GM12892 (cell line): ENCODE data around the gene SEPTIN12.
A peak's percentile ranks its signal among the peaks of the same experiment; 100 is the strongest.

Experiments
- DNase-seq: peaks from one replicate; pipeline ENCODE4 v3.0.0; 2011; ENCODE audit not compliant: insufficient read length
- FAIRE-seq: peaks from 2 replicates; lab custom pipeline; 2011; peaks lifted over from hg19 to GRCh38; lab: Jason Lieb, UNC
- POLR2A ChIP-seq: IDR thresholded peaks from 2 replicates; pipeline ENCODE4 v1.6.1; 2011; ENCODE audit warnings: low read depth, low read length, control low read depth
- POLR2AphosphoS5 ChIP-seq: IDR thresholded peaks from 2 replicates; pipeline ENCODE4 v1.6.1; 2011; ENCODE audit warnings: low read depth, low read length, control low read depth
- TAF1 ChIP-seq: IDR thresholded peaks from 2 replicates; pipeline ENCODE4 v1.6.1; 2011; ENCODE audit warnings: low read depth, mild to moderate bottlenecking, control low read depth, low read length, borderline replicate concordance

SEPTIN12 gene

GRCh38 chr16:4777339-4778049 is 10.7 kb downstream of the SEPTIN12 start:
- FAIRE-seq (no peak), DNase-seq (no peak)
- TF ChIP-seq TAF1 (no peak), POLR2AphosphoS5 (no peak), POLR2A (no peak)

- DNase-seq (no peak), FAIRE-seq (no peak)
- TF ChIP-seq TAF1 = no peak
- TF ChIP-seq POLR2A = no peak
- TF ChIP-seq POLR2AphosphoS5 = no peak
These were observed 11.9 kb downstream of the SEPTIN12 start for GRCh38 chr16:4776141-4776705.

- DNase-seq (no peak), FAIRE-seq (no peak)
- TF ChIP-seq TAF1 (no peak), POLR2A (no peak), POLR2AphosphoS5 (no peak)
These were observed 13.1 kb downstream of the SEPTIN12 start for GRCh38 chr16:4775005-4775404.

- TF ChIP-seq POLR2A = no peak
- TF ChIP-seq TAF1 = no peak
- TF ChIP-seq POLR2AphosphoS5 = no peak
- DNase-seq (no peak), FAIRE-seq (no peak)
These were observed 15.8 kb downstream of the SEPTIN12 start for GRCh38 chr16:4772351-4772750.

GRCh38 chr16:4771646-4772045 is 16.5 kb downstream of the SEPTIN12 start:
- DNase-seq (no peak), FAIRE-seq (no peak)
- TF ChIP-seq POLR2A (no peak), TAF1 (no peak), POLR2AphosphoS5 (no peak)

- FAIRE-seq (no peak), DNase-seq (no peak)
- TF ChIP-seq POLR2AphosphoS5 = no peak
These were observed 18.9 kb downstream of the SEPTIN12 start for GRCh38 chr16:4769306-4769638.

- peak; percentile 78 for DNase-seq
- TF ChIP-seq POLR2AphosphoS5 = 0 out of 2 replicates have a peak, but pooled peaks have one; percentile 25
- TF ChIP-seq TAF1 = no peak
- peak; percentile 73; the same call in 1 of the 2 replicates for TF ChIP-seq POLR2A
- FAIRE-seq = peak; percentile 94
These were observed 19.4 kb downstream of the SEPTIN12 start for GRCh38 chr16:4768549-4769305.

GRCh38 chr16:4767872-4768548 is 20.1 kb downstream of the SEPTIN12 start:
- TF ChIP-seq POLR2AphosphoS5 = no peak
- no peak for TF ChIP-seq POLR2A
- no peak for TF ChIP-seq TAF1
- FAIRE-seq (no peak), DNase-seq (no peak)

GRCh38 chr16:4766875-4767628 is 21.1 kb downstream of the SEPTIN12 start, which contains the start of gene ZNF500:
ZNF500 (minus strand) TSS chr16:4767162; CDS start chr16:4765978, 1,184 bp downstream.
- TF ChIP-seq TAF1 (peak; percentile 56; the same call in 1 of the 2 replicates), POLR2AphosphoS5 (no peak), POLR2A (peak; percentile 69; the same call in 1 of the 2 replicates)
- DNase-seq (peak; percentile 88), FAIRE-seq (peak; percentile 99)

GRCh38 chr16:4765511-4766474 is 22.4 kb downstream of the SEPTIN12 start:
- DNase-seq (no peak), FAIRE-seq (no peak)
- TF ChIP-seq POLR2A = no peak
- TF ChIP-seq POLR2AphosphoS5 = no peak
- TF ChIP-seq TAF1 = no peak
